ENCODE measurements around the gene CHCHD6.

CHCHD6 gene

DNA sequence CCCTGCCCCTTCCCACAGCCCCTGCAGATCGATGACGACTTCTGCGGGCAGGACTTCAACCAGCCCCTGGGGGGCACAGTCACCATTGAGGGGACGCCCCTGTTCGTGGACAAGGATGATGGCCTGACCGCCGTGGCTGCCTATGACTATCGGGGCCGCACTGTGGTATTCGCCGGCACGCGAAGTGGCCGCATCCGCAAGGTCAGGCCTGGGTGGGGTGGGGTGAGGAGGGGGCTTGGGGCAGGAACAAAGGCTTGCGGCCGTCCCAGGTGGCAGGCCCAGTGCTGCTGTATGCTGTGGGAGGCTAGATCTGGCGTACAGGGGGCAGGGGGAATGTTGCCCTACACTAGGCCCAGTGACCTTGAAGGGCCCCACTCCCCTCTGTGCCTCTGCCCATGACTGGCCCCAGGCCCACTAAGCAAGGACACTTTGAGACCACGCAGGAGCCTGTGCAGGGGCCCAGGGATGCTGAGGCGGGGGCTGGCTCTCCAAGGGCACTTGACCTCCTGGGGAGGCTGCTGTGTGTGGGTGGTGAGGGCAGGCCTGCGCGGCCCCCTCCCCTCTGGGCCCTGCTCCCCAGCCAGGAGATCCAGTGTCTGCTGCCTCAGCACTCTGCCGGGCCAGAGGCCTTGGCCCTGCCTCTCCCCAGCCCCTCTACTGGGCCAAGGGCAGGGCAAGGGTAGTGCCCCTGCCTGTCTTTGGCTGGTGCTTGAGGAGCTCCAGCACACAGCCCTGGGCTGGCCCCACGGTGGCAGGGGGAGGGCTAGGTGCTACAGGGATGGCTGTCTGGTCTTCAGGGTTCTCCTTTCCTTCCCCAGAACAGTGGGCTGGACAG, 287.5 kb downstream of the CHCHD6 start:
- no peak overlapping the region for H3K4me3 ChIP-seq (ENCODE audit: low read depth, low read length)

DNA sequence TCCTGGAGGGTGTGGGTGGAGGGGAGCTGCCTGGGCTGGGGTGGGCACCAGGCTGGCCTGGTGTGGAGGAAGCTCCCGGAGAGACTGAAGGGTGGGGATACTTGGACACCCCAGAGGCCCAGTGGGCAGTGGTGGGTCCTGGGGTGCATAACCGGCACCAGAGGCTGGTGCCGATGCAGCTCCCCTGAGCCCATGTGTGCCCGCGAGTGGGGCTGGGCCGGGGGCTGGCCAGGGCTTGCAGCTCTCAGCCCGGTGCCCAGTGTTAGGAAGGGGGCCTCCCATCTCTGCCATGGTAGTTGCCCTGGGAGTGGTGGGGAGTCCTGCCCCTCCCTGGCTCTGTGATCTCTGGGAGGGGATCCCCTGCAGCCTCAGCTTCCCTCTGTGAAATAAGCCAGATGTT, 288.2 kb downstream of the CHCHD6 start:
- TF ChIP-seq, protein P1, sequence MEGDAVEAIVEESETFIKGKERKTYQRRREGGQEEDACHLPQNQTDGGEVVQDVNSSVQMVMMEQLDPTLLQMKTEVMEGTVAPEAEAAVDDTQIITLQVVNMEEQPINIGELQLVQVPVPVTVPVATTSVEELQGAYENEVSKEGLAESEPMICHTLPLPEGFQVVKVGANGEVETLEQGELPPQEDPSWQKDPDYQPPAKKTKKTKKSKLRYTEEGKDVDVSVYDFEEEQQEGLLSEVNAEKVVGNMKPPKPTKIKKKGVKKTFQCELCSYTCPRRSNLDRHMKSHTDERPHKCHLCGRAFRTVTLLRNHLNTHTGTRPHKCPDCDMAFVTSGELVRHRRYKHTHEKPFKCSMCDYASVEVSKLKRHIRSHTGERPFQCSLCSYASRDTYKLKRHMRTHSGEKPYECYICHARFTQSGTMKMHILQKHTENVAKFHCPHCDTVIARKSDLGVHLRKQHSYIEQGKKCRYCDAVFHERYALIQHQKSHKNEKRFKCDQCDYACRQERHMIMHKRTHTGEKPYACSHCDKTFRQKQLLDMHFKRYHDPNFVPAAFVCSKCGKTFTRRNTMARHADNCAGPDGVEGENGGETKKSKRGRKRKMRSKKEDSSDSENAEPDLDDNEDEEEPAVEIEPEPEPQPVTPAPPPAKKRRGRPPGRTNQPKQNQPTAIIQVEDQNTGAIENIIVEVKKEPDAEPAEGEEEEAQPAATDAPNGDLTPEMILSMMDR (IDR thresholded peaks at IDR 0.05; ENCODE audit: low read depth, low read length), result no peak

More for the DNA sequence above, 287.5 kb downstream of the CHCHD6 start:
- TF ChIP-seq, protein P1 (IDR thresholded peaks at IDR 0.05; ENCODE audit: low read depth, low read length), result no peak

DNA sequence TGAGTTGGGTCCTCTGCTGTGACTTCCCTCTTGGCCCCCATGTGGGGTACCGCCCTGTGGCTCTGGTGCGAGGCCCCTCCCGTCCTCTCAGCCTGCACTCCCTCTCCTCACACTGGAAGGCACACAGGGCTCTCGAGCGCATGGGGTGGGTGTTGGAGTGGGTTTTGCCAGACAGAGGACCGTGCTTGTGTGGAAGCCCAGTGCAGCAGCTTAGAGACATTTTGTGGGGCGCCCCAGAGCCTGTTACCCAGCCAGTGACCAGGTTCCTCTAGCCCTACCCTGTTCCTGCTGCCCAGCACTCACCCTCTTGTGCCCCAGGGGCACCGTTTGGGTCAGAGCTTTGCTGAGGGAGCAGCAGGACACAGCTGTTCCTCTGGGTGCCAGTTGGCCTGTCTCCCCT, 288.7 kb downstream of the CHCHD6 start:
- TF ChIP-seq, protein P1 (IDR thresholded peaks at IDR 0.05; ENCODE audit: low read depth, low read length), result no peak
- H3K4me3 ChIP-seq (ENCODE audit: low read depth, low read length), result no peak overlapping the region

More for the DNA sequence above, 288.2 kb downstream of the CHCHD6 start:
- no peak overlapping the region for H3K4me3 ChIP-seq (ENCODE audit: low read depth, low read length)

DNA sequence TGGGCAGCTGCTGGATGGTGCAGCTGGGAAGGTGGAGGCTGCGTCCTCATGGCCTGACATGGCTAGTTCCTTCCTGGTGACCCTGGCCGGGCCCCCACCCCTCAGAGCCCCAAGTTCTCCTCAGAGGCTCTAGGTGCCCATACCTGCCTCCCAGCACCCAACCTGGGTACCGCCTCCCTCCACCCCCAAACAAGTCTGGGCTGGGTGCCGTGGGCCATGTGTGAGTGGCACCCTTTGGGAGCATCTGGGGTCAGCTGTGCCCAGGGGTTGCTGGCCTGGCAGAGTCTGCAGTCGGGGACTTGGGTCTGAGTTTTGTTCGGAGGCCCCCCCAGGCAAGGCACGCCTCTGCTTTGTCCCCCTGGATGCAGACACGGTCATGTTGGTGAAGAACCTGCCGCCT, 289.4 kb downstream of the CHCHD6 start:
- TF ChIP-seq, protein P1 (IDR thresholded peaks at IDR 0.05; ENCODE audit: low read depth, low read length), result no peak
- H3K4me3 ChIP-seq (ENCODE audit: low read depth, low read length), result no peak overlapping the region

DNA sequence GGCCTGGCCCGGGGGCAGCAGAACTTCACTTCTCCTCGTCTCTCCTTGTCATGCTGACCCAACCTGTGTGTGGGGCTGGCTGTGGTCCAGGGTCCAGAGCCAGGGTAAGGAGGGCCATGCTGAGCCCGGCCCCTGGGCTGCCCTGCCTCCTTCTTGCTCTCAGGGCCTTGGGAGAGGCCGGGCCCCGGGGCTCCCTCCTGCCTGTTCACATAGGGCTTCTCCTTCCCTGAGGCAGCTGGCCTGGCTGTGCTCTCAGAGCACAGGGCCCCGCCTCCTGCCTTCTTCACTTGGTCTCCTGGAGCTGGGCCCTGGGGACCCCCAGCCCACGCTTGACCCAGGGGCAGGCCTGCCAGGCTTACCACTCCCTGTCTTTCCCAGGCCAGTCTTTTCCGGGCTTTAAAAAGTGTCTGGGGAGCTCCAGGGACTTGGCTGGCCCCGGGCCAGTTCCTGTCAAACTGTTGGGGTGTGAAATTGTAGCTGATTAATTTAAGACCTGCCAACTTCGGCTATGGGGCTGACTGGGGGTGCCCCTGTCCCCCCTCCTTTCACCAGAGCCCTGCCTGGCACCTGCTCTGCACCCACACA, 290.7 kb downstream of the CHCHD6 start:
- TF ChIP-seq, protein P1 (IDR thresholded peaks at IDR 0.05; ENCODE audit: low read depth, low read length), result no peak

DNA sequence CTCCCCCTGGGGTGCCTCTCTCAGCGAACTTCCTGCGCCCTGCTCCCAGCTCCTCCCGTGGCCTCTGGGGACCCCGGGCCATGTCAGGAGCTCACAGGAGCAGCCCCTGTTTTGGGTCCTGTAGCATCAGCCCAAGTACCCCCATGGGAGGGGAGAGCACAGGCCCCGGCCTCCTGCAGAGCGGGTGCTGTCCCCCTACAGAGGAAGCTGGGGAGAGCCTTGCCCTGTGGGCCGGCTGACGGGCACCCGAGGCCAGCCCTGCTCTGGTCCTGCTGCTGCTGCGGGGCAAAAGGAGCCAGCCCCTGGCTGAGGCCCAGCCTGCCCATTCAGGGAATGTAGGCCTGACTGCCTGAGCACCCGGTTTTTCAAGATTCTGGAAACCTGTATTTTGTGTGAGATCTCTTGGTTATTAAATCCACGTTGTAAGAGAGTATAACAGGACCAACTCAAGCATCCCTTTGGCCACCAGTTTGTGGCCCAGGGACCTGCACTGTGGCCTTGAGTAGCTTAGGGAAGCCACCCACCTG, 291.3 kb downstream of the CHCHD6 start:
- TF ChIP-seq, protein P1 (IDR thresholded peaks at IDR 0.05; ENCODE audit: low read depth, low read length), result no peak
- no peak overlapping the region for H3K4me3 ChIP-seq (ENCODE audit: low read depth, low read length)

More for the DNA sequence above, 290.7 kb downstream of the CHCHD6 start:
- H3K4me3 ChIP-seq (ENCODE audit: low read depth, low read length), result no peak overlapping the region

Data from WI38 (cell line).